Endothelial cell of umbilical vein (primary cell): ENCODE data around the gene GSG1L.

Experiments
- CTCF ChIP-seq, 2 donors: IDR thresholded peaks; 1 replicate in 1 of 2; 2 replicates in 1 of 2; pipeline ENCODE4 v1.5.1; 2011; ENCODE audit warnings: low read length in 2 of 2, mild to moderate bottlenecking in 2 of 2, moderate library complexity in 2 of 2, control low read depth in 1 of 2, inconsistent platforms in 1 of 2, low read depth in 1 of 2; ENCODE audit not compliant: insufficient read depth in 1 of 2; ENCODE audit errors: extremely low read depth in 1 of 2
- EZH2 ChIP-seq: IDR thresholded peaks from 2 replicates; pipeline ENCODE4 v1.6.1; 2012; ENCODE audit warnings: borderline replicate concordance, low read depth, mild to moderate bottlenecking, moderate library complexity, low read length, inconsistent platforms; ENCODE audit not compliant: severe bottlenecking
- JUN ChIP-seq: IDR thresholded peaks from 2 replicates; pipeline ENCODE4 v1.6.1; 2011; ENCODE audit warnings: borderline replicate concordance, low read depth; ENCODE audit not compliant: insufficient read length, insufficient read depth
- MAX ChIP-seq: IDR thresholded peaks from 2 replicates; pipeline ENCODE4 v1.6.1; 2011; ENCODE audit not compliant: insufficient read depth, insufficient read length
- MYC ChIP-seq: IDR thresholded peaks from one replicate; pipeline ENCODE4 v1.6.1; 2011; ENCODE audit warnings: mild to moderate bottlenecking, low read depth, low read length
- POLR2A ChIP-seq: IDR thresholded peaks from 2 replicates; pipeline ENCODE4 v1.6.1; 2012; ENCODE audit warnings: low read depth, mild to moderate bottlenecking, control low read depth, low read length
- POLR2AphosphoS5 ChIP-seq: IDR thresholded peaks from 2 replicates; pipeline ENCODE4 v1.6.1; 2012; ENCODE audit warnings: low read depth, mild to moderate bottlenecking, control low read depth, low read length, moderate library complexity; ENCODE audit not compliant: insufficient read depth

- no peak for TF ChIP-seq CTCF (IDR thresholded peaks at IDR 0.05; ENCODE audit: extremely low read depth in 1 of 2, insufficient read depth in 1 of 2, low read depth in 1 of 2, low read length in 2 of 2)
- TF ChIP-seq POLR2AphosphoS5, result no peak
- no peak for TF ChIP-seq POLR2A
- no peak for TF ChIP-seq EZH2
- TF ChIP-seq MAX, result no peak
- TF ChIP-seq MYC, result no peak
- TF ChIP-seq JUN, result no peak
These were observed 251.6 kb downstream of the GSG1L start for GRCh38 chr16:27811881-27812280.
